H1 (cell line): ENCODE measurements around the gene CASZ1. TPM values are rescaled to one million over a fixed set of nuclear protein-coding genes. Genes with fewer than 3 reads are reported as not detected.

Experiments
- CHD1 ChIP-seq: IDR thresholded peaks from 2 replicates; pipeline ENCODE4 v1.6.1; 2012; ENCODE audit warnings: low read depth, low read length, improper control_type of control experiment
- CREB1 ChIP-seq: IDR thresholded peaks from 2 replicates; pipeline ENCODE4 v1.6.1; 2012; ENCODE audit warnings: inconsistent platforms
- GTF2F1 ChIP-seq: IDR thresholded peaks from 2 replicates; pipeline ENCODE4 v1.6.1; 2012; ENCODE audit warnings: low read depth, low read length, improper control_type of control experiment, borderline replicate concordance
- POU5F1 ChIP-seq: IDR thresholded peaks from 2 replicates; pipeline ENCODE4 v1.6.1; 2011; ENCODE audit warnings: low read depth, mild to moderate bottlenecking, low read length, moderate library complexity
- RBBP5 ChIP-seq: IDR thresholded peaks from 2 replicates; pipeline ENCODE4 v1.7.1; 2012; ENCODE audit warnings: low read depth, mild to moderate bottlenecking, inconsistent platforms, low read length, moderate library complexity, borderline replicate concordance
- RFX5 ChIP-seq: IDR thresholded peaks from 2 replicates; pipeline ENCODE4 v1.6.1; 2011; ENCODE audit warnings: low read depth, low read length, improper control_type of control experiment, borderline replicate concordance
- RNF2 ChIP-seq: fragments of 200-900, 300-1000 bp; sonication (generic); IDR thresholded peaks from 2 replicates; pipeline ENCODE4 v1.7.1; 2016; ENCODE audit warnings: borderline replicate concordance, low read depth, mild to moderate bottlenecking, antibody characterized with exemption, low read length; ENCODE audit not compliant: poor library complexity, severe bottlenecking; ENCODE audit errors: missing control alignments
- RXRA ChIP-seq: IDR thresholded peaks from 2 replicates; pipeline ENCODE4 v1.6.1; 2011; ENCODE audit warnings: low read depth, mild to moderate bottlenecking, low read length, moderate library complexity; ENCODE audit not compliant: insufficient read depth
- ZNF274 ChIP-seq: IDR thresholded peaks from 2 replicates; pipeline ENCODE4 v1.7.0; 2012; ENCODE audit warnings: low read length, borderline replicate concordance; ENCODE audit errors: extremely low read depth
- polyA plus RNA-seq, 7 experiments: library from polyadenylated mRNA; depleted of rRNA in 3 of 7; stranded (reverse) in 5 of 7; unstranded in 2 of 7; fragments of >200 nt in 5 of 7; fragments of 200-250 nt in 2 of 7; gene quantifications; 1 replicate in 5 of 7; 2 replicates in 1 of 7; 4 replicates in 1 of 7; pipeline versions ENCODE4 v1.2.1 to v1.2.3, GENCODE V29; 2011 to 2013; ENCODE audit warnings: missing spikeins in 2 of 7, mixed read lengths in 2 of 7
- total RNA-seq: library from RNA; stranded (reverse); fragmentation: NEBNext Ultra II Directional; extraction: Animal tissue kit (Norgen Biotek cat#: 25700); gene quantifications from 2 replicates; pipeline ENCODE4 v1.2.1, GENCODE V29; 2021
- TF ChIP-seq, protein P1 (sequence below): IDR thresholded peaks from 2 replicates; pipeline ENCODE4 v1.6.1; 2011; ENCODE audit warnings: low read depth, mild to moderate bottlenecking, low read length; ENCODE audit not compliant: insufficient read depth
- TF ChIP-seq, protein P2 (sequence below): IDR thresholded peaks from 2 replicates; pipeline ENCODE4 v1.6.1; 2012; ENCODE audit warnings: inconsistent platforms

CASZ1 gene
- total and polyA plus RNA-seq, 2 of the 8 experiments (the other 6 are each of a cell fraction or from before 2014, with no cell fraction given), result 4.4 to 7.7 TPM

DNA sequence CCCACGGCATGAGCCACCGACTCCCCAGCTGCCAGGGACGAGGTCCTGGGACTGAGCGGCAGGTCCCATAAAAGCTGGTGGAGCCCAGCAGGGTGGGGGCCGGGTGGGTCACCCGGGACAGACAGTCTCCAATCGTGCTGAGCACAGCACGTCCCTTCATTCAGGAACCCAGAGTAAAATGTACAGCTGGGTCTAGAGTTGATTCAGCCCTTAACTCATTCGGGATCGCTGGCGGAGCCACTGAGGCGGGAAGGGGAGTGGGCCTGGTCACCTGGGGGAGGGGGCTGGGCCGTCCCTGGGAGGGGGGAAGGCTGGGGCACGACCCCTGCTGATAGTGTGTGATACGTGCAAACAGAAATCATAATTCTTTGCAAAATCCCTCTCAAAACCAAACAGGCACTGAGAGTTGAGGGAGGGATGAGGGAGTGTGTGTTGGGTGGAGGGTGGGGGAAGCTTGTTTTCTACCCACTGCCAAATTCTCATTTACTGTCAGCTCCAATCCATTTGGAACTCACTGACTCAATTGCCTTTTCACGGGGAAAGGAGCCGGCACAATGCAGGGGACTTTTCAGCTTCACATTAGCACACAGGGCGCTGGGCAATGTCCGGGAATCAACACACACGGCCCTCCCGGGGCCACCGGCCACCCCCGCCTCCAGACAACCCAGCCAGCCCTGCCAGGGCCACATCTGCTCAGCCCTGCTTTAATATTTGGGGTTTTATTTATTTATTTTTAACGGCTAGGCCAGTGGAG, 13.8 kb downstream of the CASZ1 start (continued):
- TF ChIP-seq, protein P1, sequence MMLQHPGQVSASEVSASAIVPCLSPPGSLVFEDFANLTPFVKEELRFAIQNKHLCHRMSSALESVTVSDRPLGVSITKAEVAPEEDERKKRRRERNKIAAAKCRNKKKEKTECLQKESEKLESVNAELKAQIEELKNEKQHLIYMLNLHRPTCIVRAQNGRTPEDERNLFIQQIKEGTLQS, result no peak
- TF ChIP-seq RFX5 (no peak), CHD1 (no peak), RXRA (no peak), ZNF274 (no peak), GTF2F1 (no peak), CREB1 (no peak), POU5F1 (no peak), RNF2 (no peak), RBBP5 (no peak)
- TF ChIP-seq, protein P2, sequence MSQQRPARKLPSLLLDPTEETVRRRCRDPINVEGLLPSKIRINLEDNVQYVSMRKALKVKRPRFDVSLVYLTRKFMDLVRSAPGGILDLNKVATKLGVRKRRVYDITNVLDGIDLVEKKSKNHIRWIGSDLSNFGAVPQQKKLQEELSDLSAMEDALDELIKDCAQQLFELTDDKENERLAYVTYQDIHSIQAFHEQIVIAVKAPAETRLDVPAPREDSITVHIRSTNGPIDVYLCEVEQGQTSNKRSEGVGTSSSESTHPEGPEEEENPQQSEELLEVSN, result no peak
- TF ChIP-seq, all 59 proteins: peak for 0
